Stimulated activated CD8-positive, alpha-beta memory T cell treated with anti-CD3 and anti-CD28 coated beads, Interleukin-12 subunit alpha, Interleukin-12 subunit beta, amount 100 ng/mL, for 4 hours (primary cell): ENCODE results near the gene MYZAP.

Experiments used
- DNase-seq: peaks from one replicate; pipeline ENCODE4 v3.0.0-alpha.2; 2020; ENCODE audit warnings: low read depth

Gene MYZAP

GRCh38 chr15:57591822-57592367, at the start of gene MYZAP:
TSS of gene MYZAP (plus strand) at chr15:57591904. CDS start at chr15:57592035, 131 bp downstream.
- peak; percentile 2 for DNase-seq

- no peak for DNase-seq
Measured at GRCh38 chr15:57542505-57542817, 49.2 kb upstream of the MYZAP start.

GRCh38 chr15:57544848-57545480, 46.7 kb upstream of the MYZAP start:
- DNase-seq: no peak

DNA sequence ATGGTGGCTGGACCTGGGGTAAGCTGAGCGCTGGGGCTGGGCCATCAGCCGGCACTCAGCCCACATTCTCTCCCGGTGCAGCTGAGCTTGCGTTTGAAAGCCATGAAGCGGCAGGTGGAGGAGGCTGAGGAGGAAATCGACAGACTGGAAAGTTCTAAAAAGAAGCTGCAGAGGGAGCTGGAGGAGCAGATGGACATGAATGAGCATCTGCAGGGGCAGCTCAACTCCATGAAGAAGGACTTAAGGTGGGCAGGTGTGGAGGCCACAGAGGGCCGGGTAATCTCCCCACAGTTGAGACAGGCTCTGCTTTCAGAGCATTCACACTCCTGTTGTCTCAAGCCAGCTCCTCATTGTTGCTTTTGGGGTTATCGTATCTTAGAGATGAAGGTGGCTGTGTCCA, 45.7 kb upstream of the MYZAP start:
- DNase-seq: no peak

GRCh38 chr15:57547243-57547755, 44.4 kb upstream of the MYZAP start:
- DNase-seq: no peak

DNA sequence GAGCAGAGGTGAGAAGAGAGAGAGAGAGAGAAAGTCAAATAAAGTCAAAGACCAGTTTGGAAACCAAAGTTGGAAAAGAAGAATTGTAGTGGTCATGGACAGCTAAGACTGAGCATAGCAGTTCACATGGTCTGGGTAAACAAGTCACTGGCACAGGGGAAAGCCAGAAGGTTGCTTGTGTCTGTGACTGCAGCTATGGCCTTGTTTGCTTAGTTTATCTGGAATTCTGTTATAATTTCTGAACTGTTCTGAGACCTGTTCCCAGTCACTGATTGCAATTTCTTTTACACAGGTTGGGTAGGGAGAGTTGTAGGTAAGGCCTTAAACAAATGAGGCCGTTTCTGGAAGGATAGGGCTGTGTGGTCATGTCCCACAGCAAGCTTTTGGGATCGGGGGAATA, 43.4 kb upstream of the MYZAP start:
- no peak for DNase-seq

GRCh38 chr15:57548835-57549234, 42.9 kb upstream of the MYZAP start:
- DNase-seq: no peak

- DNase-seq: no peak
Measured at GRCh38 chr15:57549935-57550334, 41.8 kb upstream of the MYZAP start.

GRCh38 chr15:57550640-57551039, 41.1 kb upstream of the MYZAP start:
- no peak for DNase-seq

GRCh38 chr15:57551715-57552677, 39.7 kb upstream of the MYZAP start:
- no peak for DNase-seq

DNA sequence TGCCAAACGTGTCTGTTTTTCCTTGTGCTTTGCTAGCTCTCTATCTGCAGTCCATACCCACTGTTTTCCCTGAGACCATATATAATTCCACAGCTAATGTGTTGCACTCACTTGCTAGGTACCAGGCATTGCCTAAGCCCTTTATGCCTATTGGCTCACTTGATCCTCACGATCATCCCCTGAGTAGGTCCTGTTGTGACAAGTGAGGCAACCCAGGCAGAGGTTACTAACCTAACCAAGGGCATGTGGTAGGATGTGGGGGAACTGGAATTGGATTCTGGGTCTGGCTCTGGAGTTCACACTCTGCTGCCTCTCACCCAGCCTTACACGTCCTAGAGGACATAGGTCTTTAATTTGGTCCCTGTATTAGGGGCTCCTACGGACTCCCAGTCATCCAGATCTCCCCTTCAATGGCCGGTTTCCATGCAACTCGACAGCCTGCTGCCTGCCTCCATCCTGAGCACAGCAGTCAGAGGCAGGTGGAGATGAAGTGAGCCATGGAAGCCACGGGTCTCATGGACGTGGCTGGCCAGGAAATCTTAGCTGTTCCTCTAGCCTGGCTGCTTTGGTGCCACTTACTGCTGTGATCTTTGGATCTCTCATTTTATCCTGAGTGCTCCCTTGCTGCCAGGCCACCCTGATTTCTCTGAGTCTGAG, 38.9 kb upstream of the MYZAP start:
- DNase-seq: no peak

DNA sequence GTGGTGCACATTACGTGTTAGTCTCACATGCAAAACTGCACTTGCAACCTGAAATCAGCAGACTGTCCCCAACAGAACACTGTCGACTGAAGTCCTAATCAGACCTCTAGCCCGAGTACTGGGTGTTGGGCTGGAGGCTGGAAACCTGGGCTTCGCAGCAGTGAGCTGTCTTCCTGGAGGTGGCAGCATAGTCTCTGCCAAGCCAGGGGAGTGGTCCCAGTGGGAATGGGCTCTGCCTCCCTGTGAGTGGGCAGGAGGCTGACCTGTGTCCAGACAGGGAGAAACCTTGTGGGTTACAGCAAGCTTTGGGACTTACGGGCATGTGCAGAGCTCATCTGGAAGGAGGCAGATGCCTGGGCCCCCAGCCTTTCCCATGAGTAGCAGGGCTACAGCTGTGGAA, 38.2 kb upstream of the MYZAP start:
- DNase-seq: no peak

GRCh38 chr15:57554063-57554811, 37.5 kb upstream of the MYZAP start:
- no peak for DNase-seq

- DNase-seq: no peak
Measured at GRCh38 chr15:57554812-57555179, 36.9 kb upstream of the MYZAP start.

- no peak for DNase-seq
Measured at GRCh38 chr15:57555270-57555669, 36.4 kb upstream of the MYZAP start.

DNA sequence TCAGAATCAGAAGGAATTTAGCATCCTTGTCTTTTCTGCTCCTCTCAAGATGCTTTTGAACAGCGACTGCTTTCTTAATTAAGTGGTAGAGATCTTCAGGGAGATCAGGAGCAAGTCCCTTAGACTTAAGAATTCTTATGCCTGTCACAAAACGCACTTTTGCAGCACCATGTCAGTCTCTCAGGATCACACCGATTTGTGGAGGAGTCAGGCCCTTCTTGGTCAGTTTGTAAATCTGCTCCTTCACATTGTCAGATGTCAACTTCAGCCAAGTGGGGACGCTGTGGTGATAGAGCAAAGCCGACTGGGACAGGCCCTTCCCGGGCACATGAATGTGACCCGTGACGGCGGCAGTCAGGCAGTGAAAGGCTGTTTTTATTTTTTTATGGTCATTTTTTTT, 35.7 kb upstream of the MYZAP start:
- no peak for DNase-seq

- DNase-seq: no peak
Measured at GRCh38 chr15:57557267-57557666, 34.4 kb upstream of the MYZAP start.

- no peak for DNase-seq
Measured at GRCh38 chr15:57557810-57558209, 33.9 kb upstream of the MYZAP start.

DNA sequence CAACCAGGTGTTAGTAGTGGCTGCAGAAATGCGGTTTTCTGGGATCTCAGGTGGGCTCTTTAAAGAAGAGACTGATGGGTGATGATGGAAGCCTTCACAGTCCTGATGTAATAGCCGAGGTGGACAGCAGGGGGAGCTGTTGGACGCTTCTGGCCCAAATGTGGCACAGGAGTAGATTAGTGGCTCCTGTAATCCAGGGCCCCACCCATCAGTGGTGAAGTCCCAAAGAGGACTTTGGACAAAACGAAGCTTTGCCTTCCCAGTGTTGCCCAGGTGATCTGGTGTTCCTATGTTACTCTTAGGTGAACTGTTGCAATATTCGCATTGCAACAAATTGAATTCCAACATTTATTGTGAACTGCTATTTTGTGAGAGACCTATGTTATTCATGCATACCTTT, 31.8 kb upstream of the MYZAP start:
- peak; percentile 13 for DNase-seq

- peak; percentile 4 for DNase-seq
Measured at GRCh38 chr15:57561041-57561711, 30.5 kb upstream of the MYZAP start.

- DNase-seq: no peak
Measured at GRCh38 chr15:57562196-57562769, 29.4 kb upstream of the MYZAP start.
